ENCODE data around the gene GANAB.
"Not testable (repeated sequence)": the region's sequence is repeated elsewhere in the genome, so short reads cannot be mapped to it uniquely, and the experiment has no call there.

Gene GANAB

DNA sequence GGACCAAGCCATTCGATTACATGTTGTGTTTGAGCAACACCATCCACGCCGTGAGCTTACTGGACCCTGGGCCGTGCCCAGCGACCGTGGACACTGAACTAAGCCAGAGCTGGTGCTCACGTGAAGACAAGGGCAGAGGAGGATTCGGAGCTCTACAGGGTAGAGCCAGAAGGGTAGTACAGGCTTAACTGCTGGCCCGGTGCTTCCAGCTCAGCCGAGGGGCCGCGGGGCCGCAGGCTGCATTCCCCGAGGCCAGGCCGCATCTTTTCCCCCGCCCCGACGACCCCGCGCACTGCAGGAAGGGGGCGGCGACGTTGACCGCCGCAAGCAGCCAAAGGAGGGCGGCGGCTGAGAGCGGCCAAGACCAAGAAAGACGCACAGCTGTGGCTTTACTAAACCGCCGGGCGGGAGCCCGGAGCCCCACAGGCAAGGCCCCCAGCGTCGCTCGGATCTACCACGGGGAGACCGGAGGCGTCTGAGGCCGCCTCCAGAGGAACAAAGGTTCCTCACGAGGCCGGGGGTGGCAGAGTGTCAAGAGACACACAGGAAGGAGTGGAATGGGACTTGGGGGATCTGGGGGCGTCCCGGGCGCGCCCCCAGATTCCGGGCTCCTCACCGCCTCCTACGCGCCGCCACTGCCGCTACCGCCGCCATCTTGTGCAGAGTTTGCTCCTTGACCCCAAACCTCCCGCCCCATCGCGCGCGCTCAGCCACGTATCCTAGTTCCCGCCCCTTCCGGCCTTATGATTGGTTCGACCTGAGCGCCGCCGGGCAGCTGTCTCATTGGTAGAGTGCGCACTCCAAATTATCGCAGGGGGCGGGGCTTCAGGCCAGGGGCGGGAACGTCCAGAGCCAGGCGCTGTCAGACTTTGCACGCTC is at the start of gene GANAB:
TSS of gene GANAB (minus strand) at position 668 of the 879 bp plus-strand sequence. CDS start at position 654, 14 bp downstream.
- DNase-seq, result peak; percentile 97 to 98

DNA sequence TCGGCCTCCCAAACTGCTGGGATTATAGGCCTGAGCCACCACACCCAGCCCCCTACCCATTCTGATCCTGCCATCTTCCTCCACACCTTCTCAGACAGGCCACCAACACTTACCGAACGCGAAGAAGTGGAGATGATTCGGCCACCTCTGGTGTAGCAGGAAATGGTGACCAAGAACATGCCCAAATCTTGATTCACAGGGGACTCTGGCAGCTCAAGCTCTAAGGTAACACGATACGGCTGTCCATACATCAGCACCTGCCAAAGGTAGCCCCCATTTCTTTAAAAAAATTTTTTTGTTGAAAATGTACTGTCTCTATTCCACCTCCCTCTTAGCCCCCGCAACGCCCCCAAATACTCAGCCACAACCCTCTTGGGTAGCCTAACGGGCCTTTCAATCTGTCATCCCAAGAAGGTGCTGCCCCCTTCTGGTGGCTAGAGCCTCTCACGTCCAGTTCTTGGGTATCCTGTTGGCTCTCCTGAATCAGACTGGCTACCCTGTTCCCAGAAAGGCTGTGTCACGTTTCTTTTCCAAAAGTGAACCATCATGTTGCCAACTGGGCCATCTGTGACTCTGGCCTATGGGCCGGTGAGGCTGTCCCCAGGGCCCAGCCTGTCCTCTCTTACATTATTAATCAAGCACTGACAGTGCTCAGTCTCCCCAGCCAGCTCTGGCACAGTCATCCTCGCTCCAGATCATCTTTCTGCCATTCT is 48.2 kb upstream of the GANAB start:
- DNase-seq, result peak; percentile 48 to 78

DNA sequence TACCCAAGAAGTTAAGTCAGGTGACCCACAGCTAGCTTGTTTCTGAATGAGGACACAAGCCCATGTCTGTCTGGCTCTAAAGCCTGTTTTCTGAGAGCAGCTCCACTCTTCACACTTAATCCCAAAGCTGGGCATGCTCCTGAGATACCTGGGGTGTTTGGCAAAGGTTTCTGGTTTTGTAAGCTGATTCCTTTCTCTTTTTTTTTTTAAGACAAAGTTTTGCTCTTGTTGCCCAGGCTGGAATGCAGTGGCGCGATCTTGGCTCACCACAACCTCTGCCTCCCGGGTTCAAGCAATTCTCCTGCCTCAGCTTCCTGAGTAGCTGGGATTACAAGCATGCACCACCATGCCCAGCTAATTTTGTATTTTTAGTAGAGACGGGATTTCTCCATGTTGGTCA is 47.2 kb upstream of the GANAB start:
- not testable (repeated sequence) for DNase-seq

DNA sequence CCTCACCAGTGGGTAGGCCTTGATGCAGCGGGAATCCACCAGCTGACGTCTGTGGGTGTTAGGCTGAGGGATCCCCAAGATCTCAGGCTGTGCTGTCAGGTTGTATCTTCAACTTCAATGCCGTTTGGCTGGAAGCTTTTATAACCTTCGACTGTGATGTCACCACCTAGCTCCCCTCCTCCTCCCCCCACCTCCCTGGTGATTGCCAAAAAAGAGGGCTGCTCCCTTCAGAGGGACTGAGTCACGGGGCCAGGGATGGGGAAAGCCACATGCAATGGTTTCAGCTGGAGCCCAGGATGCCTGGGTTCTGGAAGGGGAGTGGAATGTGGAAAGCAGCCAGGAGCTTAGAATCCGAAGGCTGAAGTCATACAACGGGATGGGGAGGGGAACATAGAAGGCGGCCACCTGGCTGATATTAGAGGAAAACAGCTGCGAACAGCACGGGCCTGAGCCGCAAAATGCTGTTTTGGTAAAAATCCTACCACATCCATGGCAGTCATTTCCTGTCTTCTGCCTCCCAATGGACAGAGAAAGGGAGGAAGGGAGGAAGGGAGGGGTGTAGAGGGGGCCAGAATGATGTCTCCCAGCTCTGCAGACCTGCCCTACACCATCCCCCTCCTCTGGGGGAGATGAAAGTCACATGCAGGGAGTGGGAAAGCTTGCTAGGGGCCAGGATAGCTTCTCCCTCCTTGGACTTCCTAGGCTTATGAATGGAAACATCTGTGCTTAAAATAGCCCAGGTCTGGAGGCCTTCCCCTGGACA is 43.2 kb upstream of the GANAB start, which contains the start of gene LRRN4CL:
TSS of gene LRRN4CL (minus strand) at position 110 of the 763 bp plus-strand sequence. CDS start 1,022 bp downstream, outside the sequence.
- no peak for DNase-seq

DNA sequence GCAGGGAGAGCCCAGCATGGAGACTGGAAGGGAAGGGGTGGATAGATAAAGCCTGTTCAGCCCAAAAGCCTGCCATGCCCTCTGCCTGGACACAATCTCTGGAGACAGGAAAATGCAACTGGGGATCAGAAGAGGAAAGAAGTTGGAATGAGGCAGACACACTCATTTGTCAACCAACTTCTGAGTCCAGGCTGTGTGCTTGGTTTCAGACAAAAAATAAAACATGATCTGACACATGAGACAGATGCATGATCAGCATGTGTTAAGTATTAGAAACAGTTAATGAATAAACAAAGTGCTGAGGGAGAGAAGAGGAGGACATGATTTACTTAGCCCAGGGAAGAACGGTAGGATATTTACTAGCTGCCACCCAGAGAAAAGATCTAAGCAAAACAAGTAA is 42.1 kb upstream of the GANAB start:
- DNase-seq, result no peak

DNA sequence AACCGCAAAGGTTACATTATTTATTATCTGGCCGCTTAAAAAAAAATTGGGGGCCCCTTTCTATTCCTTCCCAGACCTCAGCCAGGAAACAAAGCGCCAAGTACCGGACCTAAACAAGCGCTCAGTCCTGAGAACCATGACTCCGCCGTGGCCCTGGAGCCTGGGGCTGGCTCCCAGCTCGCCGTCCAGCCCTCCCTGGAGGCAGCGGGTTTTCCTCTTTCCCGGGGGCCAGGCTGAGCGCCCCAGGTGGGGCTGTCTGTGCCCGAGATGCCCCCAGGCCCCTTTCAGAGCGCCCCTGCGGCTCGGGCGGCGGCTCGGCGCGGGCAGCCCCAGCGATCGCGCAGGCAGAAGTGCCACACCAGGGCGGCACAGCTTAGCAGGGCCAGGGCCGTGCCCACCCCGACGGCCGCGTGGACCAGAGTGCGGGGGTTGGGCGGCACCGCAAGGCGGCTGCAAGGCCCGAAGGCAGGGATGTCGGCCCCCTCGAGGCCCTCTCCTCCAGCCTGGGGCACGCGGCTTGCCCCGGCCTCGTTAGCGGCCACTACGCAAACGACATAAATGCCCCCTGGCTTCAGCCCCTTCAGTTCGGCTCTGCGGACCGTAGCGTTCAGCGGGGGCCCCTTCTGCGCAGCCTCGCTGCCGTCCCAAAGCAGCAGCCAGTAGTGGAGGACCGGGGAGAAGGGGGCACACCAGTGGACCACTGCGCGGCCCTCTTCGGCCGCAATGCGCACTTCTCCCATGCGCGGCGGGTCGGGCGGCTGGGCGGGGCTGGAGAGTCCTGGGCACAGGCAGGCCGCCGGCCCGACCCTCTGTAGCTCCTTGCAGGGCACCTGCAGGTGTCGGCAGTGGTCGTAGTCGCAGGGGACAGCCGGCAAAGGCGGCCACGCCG is 41.3 kb upstream of the GANAB start:
- no peak for DNase-seq

DNA sequence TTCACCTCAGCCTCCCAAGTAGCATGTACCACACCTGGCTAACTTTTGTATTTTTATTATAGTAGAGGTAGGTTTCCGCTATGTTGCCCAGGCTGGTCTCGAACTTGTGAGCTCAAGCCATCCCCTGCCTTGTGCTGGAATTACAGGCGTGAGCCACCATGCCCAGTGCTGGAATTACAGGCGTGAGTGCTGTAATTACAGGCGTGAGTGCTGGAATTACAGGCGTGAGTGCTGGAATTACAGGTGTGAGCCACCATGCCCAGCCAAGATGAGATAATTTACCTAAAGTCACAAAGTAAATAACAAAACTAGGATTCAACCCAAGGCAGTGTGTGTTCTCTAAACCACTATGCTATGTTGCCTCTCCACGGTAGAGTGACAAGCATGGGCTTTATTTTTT is 36.1 kb upstream of the GANAB start:
- no peak for DNase-seq

DNA sequence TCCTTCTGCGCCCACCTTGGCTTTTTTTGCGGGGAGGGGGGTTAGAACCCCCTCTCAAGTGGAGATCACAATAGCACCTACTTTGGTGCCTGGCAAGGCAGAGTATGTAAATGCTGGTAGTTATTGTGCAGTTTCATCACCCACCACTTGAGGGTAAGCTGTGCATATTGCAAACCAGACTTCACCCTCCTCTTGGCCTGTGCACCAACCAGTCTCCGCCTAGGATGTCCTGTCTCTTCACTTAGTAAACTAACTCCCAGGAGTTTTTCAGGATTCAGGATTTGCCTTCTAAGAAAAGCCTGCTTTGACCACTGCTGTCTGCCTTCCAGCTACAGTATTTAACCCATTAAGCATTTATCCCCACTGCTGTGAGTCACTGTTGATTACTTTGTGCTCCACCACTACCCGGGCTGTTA is 34.4 kb upstream of the GANAB start:
- DNase-seq, result peak; percentile 43 to 77

DNA sequence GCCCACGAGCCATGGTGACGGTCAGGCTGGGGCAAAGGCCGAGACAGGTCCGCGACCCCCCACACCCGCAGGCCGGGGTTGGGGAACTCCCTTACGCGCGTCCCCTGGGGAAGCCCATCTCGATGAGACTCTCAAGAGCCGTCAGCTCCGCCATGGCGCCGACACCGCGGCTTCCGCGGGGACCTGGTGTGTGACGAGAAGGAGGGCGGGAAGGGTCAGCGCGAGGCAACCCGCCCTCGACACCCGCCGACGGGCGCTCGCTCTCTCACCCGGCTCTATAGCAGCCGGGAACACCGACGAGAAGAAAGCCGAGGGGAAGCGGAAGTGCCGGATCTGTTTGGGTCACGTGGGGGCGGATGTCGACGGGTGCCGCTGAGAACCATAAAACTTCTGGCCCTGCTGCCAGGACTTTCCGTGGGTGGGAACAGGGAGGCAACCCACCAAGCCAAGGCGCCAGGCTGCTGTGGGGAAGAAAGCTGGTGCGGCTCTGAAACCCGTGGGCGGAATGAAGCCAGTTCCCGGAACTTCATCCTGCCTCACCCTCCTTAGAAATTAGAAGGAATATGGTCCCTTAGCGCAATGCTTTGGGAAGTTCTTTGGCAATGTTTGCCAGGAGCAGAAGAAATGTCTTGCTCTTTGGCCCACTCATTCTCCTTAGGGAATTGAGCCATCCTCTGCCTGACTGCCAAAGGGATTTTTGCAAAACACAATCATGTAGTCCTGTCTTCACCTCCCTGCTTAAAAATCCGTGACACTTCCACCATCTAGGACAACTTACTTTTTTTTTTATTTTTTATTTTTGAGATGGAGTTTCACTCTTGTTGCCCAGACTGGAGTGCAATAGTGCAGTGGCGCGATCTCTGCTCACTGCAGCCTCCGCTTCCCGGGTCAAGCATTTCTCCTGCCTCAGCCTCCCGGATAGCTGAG is 32.6 kb upstream of the GANAB start, which contains the start of gene UBXN1:
TSS of gene UBXN1 (minus strand) at position 304 of the 927 bp plus-strand sequence. CDS start at position 154, 150 bp downstream.
- DNase-seq, result peak; percentile 79 to 91

DNA sequence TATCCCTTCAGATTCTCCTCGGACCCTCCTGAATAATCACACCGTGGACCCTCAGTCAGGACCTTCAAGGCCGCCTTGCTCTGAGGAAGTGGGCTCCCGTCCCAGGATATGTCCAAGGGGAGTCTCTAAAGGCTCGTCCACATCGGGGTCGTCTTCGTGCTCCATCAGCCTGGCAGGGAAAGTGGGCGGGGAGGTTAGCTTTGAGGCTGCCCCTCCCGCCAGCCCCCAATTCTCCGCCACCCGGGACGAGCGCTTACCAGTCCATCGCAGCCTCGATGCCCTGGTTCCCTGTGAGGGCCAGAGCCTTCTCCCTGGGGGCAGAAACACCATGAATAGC is 32.0 kb upstream of the GANAB start:
- no peak for DNase-seq

DNA sequence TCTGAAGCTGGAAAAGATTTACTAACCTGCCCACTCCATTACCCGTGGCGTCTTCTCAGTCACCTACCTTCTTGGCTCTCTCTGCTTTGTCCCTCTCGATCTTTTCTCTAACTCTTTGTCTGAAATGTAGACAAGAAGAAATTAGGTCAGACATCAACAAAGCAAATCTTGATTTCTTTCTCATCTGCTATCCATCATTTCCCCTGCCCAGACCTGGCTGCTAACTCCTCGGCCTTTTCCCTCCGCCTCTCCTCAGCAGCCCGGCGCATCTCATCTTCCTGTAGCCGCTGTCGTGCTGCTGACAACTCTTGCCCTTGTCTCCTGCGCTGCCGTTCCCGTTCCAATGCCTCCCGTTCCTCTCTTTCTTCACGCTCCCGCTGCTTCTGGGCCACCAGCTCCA is 31.3 kb upstream of the GANAB start:
- no peak for DNase-seq

DNA sequence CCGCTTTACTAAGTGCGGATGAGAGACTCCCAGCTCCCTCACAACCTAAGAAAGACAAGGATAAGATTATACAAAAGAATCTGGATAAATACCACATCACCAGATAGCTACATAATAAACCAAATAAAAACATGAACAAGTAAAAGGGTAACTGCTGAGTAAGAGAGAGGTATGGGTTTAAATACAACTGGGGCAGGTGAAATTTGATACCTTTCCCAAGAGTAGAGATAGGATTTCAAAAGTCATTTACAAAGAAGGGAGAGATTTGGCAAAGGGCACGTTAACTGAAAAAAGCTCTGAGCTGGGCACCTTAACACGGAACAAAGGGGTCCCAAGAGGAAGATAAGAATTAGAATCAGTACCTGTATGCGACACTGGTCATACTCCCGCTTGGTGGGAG is 30.7 kb upstream of the GANAB start:
- no peak for DNase-seq

DNA sequence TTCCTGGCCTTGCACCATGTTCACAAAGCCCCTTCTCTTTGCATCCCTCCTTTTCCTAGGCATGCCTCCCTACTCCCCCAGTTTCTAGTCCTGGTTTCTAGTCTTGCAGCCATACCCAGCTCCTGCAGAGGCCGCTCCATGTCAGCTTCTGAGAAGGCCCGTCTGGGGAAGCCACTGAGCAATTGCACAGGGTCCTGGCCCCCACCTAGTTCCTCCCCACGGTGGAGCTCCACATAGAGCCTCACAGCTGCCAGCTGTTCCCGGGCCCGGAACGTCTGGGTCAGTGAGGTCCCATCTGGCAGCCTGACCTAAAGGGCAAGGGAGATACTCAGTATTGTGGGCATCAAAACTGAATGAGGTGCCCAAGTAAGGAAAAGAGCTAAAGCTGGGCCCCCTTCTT is 30.3 kb upstream of the GANAB start:
- DNase-seq, result no peak

DNA sequence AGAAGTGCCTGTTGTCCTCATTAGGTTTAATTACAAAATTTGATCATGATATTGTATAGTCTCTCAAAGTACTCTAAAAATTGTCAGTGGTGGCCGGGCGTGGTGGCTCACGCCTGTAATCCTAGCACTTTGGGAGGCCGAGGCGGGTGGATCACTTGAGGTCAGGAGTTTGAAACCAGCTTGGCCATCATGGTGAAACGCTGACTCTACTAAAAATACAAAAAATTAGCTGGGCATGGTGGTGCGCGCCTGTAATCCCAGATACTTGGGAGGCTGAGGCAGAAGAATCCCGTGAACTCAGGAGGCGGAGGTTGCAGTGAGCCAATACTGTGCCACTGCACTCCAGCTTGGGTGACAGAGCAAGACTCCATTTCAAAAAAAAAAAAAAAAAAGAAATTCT is 29.0 kb upstream of the GANAB start:
- DNase-seq, result not testable (repeated sequence)

DNA sequence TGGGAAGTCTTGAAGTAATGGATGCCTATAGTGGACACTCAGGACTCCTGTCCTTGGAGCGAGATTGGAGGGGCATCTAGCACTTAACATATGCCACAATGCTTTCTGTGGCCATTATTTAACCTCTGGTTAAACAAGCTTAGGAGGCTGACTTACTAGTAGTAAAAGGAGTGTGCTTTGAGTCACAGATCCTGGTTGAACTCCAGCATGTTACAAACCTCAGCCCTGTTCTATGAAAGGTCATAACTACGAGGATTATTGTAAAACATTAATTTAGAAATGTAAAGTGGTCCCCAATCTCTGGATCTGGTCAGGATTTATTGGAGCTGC is 26.7 kb upstream of the GANAB start:
- DNase-seq, result no peak

DNA sequence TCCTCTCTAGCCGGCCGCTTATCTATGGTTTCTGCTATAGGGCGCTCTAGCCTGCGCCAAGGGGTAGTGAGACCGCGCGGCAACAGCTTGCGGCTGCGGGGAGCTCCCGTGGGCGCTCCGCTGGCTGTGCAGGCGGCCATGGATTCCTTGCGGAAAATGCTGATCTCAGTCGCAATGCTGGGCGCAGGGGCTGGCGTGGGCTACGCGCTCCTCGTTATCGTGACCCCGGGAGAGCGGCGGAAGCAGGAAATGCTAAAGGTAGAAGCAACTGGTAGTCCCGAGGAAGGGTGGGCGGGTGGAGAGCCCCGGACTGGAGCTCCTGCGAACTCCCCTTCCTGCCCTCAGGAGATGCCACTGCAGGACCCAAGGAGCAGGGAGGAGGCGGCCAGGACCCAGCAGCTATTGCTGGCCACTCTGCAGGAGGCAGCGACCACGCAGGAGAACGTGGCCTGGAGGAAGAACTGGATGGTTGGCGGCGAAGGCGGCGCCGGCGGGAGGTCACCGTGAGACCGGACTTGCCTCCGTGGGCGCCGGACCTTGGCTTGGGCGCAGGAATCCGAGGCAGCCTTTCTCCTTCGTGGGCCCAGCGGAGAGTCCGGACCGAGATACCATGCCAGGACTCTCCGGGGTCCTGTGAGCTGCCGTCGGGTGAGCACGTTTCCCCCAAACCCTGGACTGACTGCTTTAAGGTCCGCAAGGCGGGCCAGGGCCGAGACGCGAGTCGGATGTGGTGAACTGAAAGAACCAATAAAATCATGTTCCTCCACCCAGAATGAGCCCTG is 25.4 kb upstream of the GANAB start, which contains the start of the genes LBHD1 and UQCC3:
TSS of gene LBHD1 (minus strand) at position 660 of the 782 bp plus-strand sequence. CDS start 2,236 bp downstream, outside the sequence.
TSS of gene UQCC3 (plus strand) at position 66 of the 782 bp plus-strand sequence. CDS start at position 139, 73 bp downstream.
- DNase-seq, result peak; percentile 69 to 89

DNA sequence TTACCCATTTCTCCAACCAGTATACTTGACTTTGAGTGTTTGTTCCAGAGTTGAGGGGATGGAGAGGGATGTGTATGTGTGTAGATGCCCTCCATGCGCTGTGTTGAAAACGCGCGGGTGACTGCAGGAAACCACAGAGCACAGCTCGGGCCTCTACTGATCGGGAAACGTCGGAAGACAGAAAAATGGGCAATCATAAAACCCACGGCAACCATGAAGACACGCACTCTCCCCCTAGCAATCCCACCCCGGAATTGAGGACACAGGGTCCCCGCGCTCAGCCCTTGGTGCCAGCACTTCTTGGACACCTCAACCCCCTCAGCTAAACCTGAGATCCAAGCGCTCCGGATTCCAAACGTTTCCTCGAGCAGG is 24.8 kb upstream of the GANAB start:
- DNase-seq, result no peak

DNA sequence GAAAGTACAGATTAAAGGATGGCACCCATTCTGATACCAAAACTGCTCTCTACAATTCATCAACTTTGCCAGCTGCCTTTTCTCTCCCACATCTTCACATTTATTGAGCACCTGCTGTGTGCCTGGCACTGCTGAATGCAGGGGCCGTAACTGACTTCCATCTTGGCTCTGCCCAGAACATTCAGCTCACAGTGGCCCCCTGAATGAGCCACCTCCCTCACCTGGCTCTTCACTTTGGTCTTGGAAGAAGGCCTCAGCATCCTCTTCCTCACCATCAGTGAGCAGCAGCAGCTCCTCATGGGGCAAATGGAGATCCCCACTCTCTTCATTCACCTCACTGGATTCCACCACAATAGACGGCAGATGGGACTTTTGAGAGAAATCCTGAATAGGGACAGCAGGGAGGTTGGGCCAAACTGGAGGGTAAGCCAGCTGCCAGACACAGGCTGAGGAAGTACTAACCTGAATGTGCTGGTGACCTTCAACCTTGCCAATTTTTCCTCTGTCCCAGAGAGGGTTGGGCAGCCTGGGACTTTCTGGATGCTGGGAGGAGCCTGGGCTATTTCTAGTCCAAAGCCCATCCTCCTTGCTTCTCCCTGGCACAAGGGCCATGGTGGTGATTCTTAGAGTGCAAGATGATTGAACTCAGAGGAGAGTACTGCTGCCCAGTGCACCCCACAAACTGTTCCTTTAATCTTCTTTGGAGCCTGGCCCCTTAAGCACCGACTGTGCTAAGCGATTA is 23.2 kb upstream of the GANAB start:
- DNase-seq, result peak in 1 of 2 experiments; percentile 66

DNA sequence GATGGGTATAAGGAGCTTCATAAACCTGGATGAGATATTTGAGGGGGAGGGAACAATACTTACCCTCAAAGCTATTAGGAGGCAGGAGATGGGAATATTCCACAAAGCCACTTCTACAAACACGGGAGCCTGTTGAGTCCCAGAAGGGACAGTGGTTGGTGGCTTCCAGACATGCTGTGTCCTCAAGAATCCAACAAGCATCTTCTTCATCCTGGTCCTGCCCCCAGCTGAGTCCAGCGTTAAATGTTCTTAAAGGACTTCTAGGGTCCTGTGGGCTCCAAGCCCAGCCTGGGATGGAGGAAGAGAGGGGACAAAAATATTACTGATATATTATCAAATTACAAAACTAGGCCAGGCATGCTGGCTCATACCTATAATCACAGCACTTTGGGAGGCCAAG is 21.0 kb upstream of the GANAB start:
- DNase-seq, result no peak

Measured in NCI-H446 (cell line).